ENCODE results near the gene CHRD. TPM values are rescaled to one million over a fixed set of nuclear protein-coding genes. Genes with fewer than 3 reads are reported as not detected.
"Not testable (repeated sequence)": the region's sequence is repeated elsewhere in the genome, so short reads cannot be mapped to it uniquely, and the experiment has no call there.

Gene CHRD
- total and polyA plus RNA-seq, 4 donors = 11.4 to 23.7 (median 17.8) TPM

- H3K36me3 ChIP-seq (ENCODE audit: control insufficient read depth, insufficient read depth, low read length) = no peaks in the 10 kb centered on the region
- H3K27ac ChIP-seq (ENCODE audit: low read depth, low read length) = no peak overlapping the region
- no peak for DNase-seq (ENCODE audit: low read depth in 4 of 6, low spot score in 6 of 6)
- no peak overlapping the region for H3K4me3 ChIP-seq (ENCODE audit: low read depth, low read length)
- WGBS (ENCODE audit: insufficient coverage) = 88% methylated on average over 1 of the region's 2 CpGs
- no peaks in the 10 kb centered on the region for H3K27me3 ChIP-seq (ENCODE audit: control insufficient read depth, insufficient read depth, low read length)
- H3K9me3 ChIP-seq (ENCODE audit: control insufficient read depth, insufficient read depth, low read length) = no peaks in the 10 kb centered on the region
- H3K4me1 ChIP-seq (ENCODE audit: control insufficient read depth, insufficient read depth, low read length) = peaks cover 13% of the 10 kb centered on the region
These were observed 51.1 kb downstream of the CHRD start for GRCh38 chr3:184430940-184431339.

GRCh38 chr3:184433178-184433577, 53.3 kb downstream of the CHRD start:
- not testable (repeated sequence) for H3K4me3 ChIP-seq (ENCODE audit: low read depth, low read length); H3K4me1 ChIP-seq (ENCODE audit: control insufficient read depth, insufficient read depth, low read length); H3K27me3 ChIP-seq (ENCODE audit: control insufficient read depth, insufficient read depth, low read length); DNase-seq (ENCODE audit: low read depth in 4 of 6, low spot score in 6 of 6); H3K27ac ChIP-seq (ENCODE audit: low read depth, low read length); H3K9me3 ChIP-seq (ENCODE audit: control insufficient read depth, insufficient read depth, low read length); H3K36me3 ChIP-seq (ENCODE audit: control insufficient read depth, insufficient read depth, low read length)
- WGBS (ENCODE audit: insufficient coverage) = no CpG with 5 or more reads among the region's 2 CpGs

- Histone ChIP-seq H3K27ac (ENCODE audit: low read depth, low read length) (no peak overlapping the region), H3K4me3 (ENCODE audit: low read depth, low read length) (no peak overlapping the region), H3K36me3 (ENCODE audit: control insufficient read depth, insufficient read depth, low read length) (no peaks in the 10 kb centered on the region), H3K4me1 (ENCODE audit: control insufficient read depth, insufficient read depth, low read length) (no peaks in the 10 kb centered on the region), H3K27me3 (ENCODE audit: control insufficient read depth, insufficient read depth, low read length) (no peaks in the 10 kb centered on the region), H3K9me3 (ENCODE audit: control insufficient read depth, insufficient read depth, low read length) (no peaks in the 10 kb centered on the region)
- 75% methylated on average over 7 of the region's 7 CpGs for WGBS (ENCODE audit: insufficient coverage)
- no peak for DNase-seq (ENCODE audit: low read depth in 4 of 6, low spot score in 6 of 6)
These were observed 59.2 kb downstream of the CHRD start for GRCh38 chr3:184439096-184439495.

Other genes starting within 250 kb of the CHRD start
- 10 to 100 TPM; 38.3 to 39.0 TPM for gene EIF2B5, start 244.7 kb upstream of the CHRD start, total RNA-seq
- gene EIF2B5, start 244.7 kb upstream of the CHRD start, polyA plus RNA-seq (ENCODE audit: insufficient read length in 2 of 2) = 10 to 100 TPM; 52.6 to 58.9 TPM
- gene DVL3, start 224.7 kb upstream of the CHRD start, total RNA-seq = 10 to 100 TPM; 20.7 to 43.7 TPM
- 100 to 1,000 TPM; 105 to 114 TPM for gene DVL3, start 224.7 kb upstream of the CHRD start, polyA plus RNA-seq (ENCODE audit: insufficient read length in 2 of 2)
- 100 to 1,000 TPM; 293 to 307 TPM for gene AP2M1, start 205.2 kb upstream of the CHRD start, total RNA-seq
- gene AP2M1, start 205.2 kb upstream of the CHRD start, polyA plus RNA-seq (ENCODE audit: insufficient read length in 2 of 2) = 100 to 1,000 TPM; 523 to 556 TPM
- gene ABCF3, start 193.9 kb upstream of the CHRD start, total RNA-seq = 10 to 100 TPM; 47.9 to 49.5 TPM
- 10 to 100 TPM; 78.4 to 94.4 TPM for gene ABCF3, start 193.9 kb upstream of the CHRD start, polyA plus RNA-seq (ENCODE audit: insufficient read length in 2 of 2)
- 10 to 100 TPM in 1 of 2 donors, 1 to 10 TPM in 1; 4.6 to 12.0 TPM for gene VWA5B2, start 150.5 kb upstream of the CHRD start, total RNA-seq
- gene VWA5B2, start 150.5 kb upstream of the CHRD start, polyA plus RNA-seq (ENCODE audit: insufficient read length in 2 of 2) = 10 to 100 TPM; 36.4 to 55.5 TPM
- gene ALG3, start 131.1 kb upstream of the CHRD start, total RNA-seq = 10 to 100 TPM in 1 of 2 donors, 1 to 10 TPM in 1; 9.1 to 13.2 TPM
- 10 to 100 TPM; 25.4 to 29.4 TPM for gene ALG3, start 131.1 kb upstream of the CHRD start, polyA plus RNA-seq (ENCODE audit: insufficient read length in 2 of 2)
- gene EEF1AKMT4, start 130.4 kb upstream of the CHRD start, total RNA-seq = 1 to 10 TPM in 1 of 2 donors, under 1 TPM in 1; 0.40 to 1.9 TPM
- 1 to 10 TPM; 1.8 to 1.9 TPM for gene EEF1AKMT4, start 130.4 kb upstream of the CHRD start, polyA plus RNA-seq (ENCODE audit: insufficient read length in 2 of 2)
- 1 to 10 TPM; 9.1 to 9.6 TPM for gene CAMK2N2, start 118.5 kb upstream of the CHRD start, total RNA-seq
- 100 to 1,000 TPM; 203 to 204 TPM for gene CAMK2N2, start 118.5 kb upstream of the CHRD start, polyA plus RNA-seq (ENCODE audit: insufficient read length in 2 of 2)
- 10 to 100 TPM in 1 of 2 donors, 1 to 10 TPM in 1; 3.6 to 12.5 TPM for gene ECE2, start 104.0 kb upstream of the CHRD start, total RNA-seq
- gene ECE2, start 104.0 kb upstream of the CHRD start, polyA plus RNA-seq (ENCODE audit: insufficient read length in 2 of 2) = 10 to 100 TPM; 18.6 to 23.1 TPM
- gene PSMD2, start 80.8 kb upstream of the CHRD start, total RNA-seq = 100 to 1,000 TPM; 177 to 237 TPM
- gene PSMD2, start 80.8 kb upstream of the CHRD start, polyA plus RNA-seq (ENCODE audit: insufficient read length in 2 of 2) = 100 to 1,000 TPM; 268 to 275 TPM
- gene EIF4G1, start 65.4 kb upstream of the CHRD start, total RNA-seq = 100 to 1,000 TPM; 132 to 139 TPM
- gene EIF4G1, start 65.4 kb upstream of the CHRD start, polyA plus RNA-seq (ENCODE audit: insufficient read length in 2 of 2) = 100 to 1,000 TPM; 187 TPM
- 10 to 100 TPM; 35.4 to 43.8 TPM for gene FAM131A, start 42.5 kb upstream of the CHRD start, total RNA-seq
- gene FAM131A, start 42.5 kb upstream of the CHRD start, polyA plus RNA-seq (ENCODE audit: insufficient read length in 2 of 2) = 10 to 100 TPM; 50.1 to 57.3 TPM
- gene CLCN2, start 18.4 kb upstream of the CHRD start, total RNA-seq = 10 to 100 TPM; 13.1 to 41.3 TPM
- gene CLCN2, start 18.4 kb upstream of the CHRD start, polyA plus RNA-seq (ENCODE audit: insufficient read length in 2 of 2) = 10 to 100 TPM; 13.7 to 28.5 TPM
- 10 to 100 TPM; 45.4 to 76.9 TPM for gene POLR2H, start 18.3 kb upstream of the CHRD start, total RNA-seq
- 10 to 100 TPM; 54.1 to 81.2 TPM for gene POLR2H, start 18.3 kb upstream of the CHRD start, polyA plus RNA-seq (ENCODE audit: insufficient read length in 2 of 2)
- 1 to 10 TPM in 1 of 2 donors, under 1 TPM in 1; 0.40 to 2.6 TPM for gene THPO, start 1.8 kb upstream of the CHRD start, total RNA-seq
- 1 to 10 TPM; 1.8 to 2.0 TPM for gene THPO, start 1.8 kb upstream of the CHRD start, polyA plus RNA-seq (ENCODE audit: insufficient read length in 2 of 2)
- gene EPHB3, start 181.7 kb downstream of the CHRD start, total RNA-seq = 10 to 100 TPM in 1 of 2 donors, 1 to 10 TPM in 1; 9.3 to 11.7 TPM
- 10 to 100 TPM; 25.6 to 35.2 TPM for gene EPHB3, start 181.7 kb downstream of the CHRD start, polyA plus RNA-seq (ENCODE audit: insufficient read length in 2 of 2)

Data from spinal cord (tissue), 10 donors.